Astrocyte (in vitro differentiated cells and primary cell): ENCODE results near the gene VSTM2B. TPM values are rescaled to one million over a fixed set of nuclear protein-coding genes. Genes with fewer than 3 reads are reported as not detected.
A peak's percentile ranks its signal among the peaks of the same experiment; 100 is the strongest.

Experiments used
- DNase-seq: peaks from one replicate; pipeline ENCODE4 v3.0.0-alpha.2; 2010; ENCODE audit warnings: low read depth
- FAIRE-seq: peaks from 2 replicates; lab custom pipeline; 2011; peaks lifted over from hg19 to GRCh38; lab: Jason Lieb, UNC
- H2AFZ ChIP-seq: 2 replicates; pipeline ENCODE4 v1.6.0; 2012; ENCODE audit warnings: low read depth, low read length, inconsistent platforms
- H3K27ac ChIP-seq: 2 replicates; pipeline ENCODE4 v1.5.1; 2011; ENCODE audit warnings: low read depth, low read length, inconsistent platforms
- H3K27me3 ChIP-seq: 2 replicates; pipeline ENCODE4 v1.6.0; 2011; ENCODE audit warnings: low read length, inconsistent platforms; ENCODE audit not compliant: insufficient read depth
- H3K36me3 ChIP-seq: 2 replicates; pipeline ENCODE4 v1.5.1; 2011; ENCODE audit warnings: low read length, inconsistent platforms; ENCODE audit not compliant: insufficient read depth
- H3K4me1 ChIP-seq: 2 replicates; pipeline ENCODE4 v1.5.1; 2011; ENCODE audit warnings: low read length, inconsistent platforms; ENCODE audit not compliant: insufficient read depth
- H3K4me2 ChIP-seq: 2 replicates; pipeline ENCODE4 v1.6.0; 2012; ENCODE audit warnings: low read length, inconsistent platforms
- H3K4me3 ChIP-seq: 2 replicates; pipeline ENCODE4 v1.5.1; 2011; ENCODE audit warnings: low read depth, mild to moderate bottlenecking, low read length, inconsistent platforms; ENCODE audit not compliant: insufficient read depth
- H3K79me2 ChIP-seq: 2 replicates; pipeline ENCODE4 v1.6.0; 2012; ENCODE audit warnings: mild to moderate bottlenecking, low read length, inconsistent platforms; ENCODE audit not compliant: insufficient read depth
- H3K9ac ChIP-seq: 2 replicates; pipeline ENCODE4 v1.6.0; 2012; ENCODE audit warnings: mild to moderate bottlenecking, low read length, inconsistent platforms
- H3K9me3 ChIP-seq: 2 replicates; pipeline ENCODE4 v1.5.1; 2012; ENCODE audit warnings: low read depth, mild to moderate bottlenecking, low read length, inconsistent platforms; ENCODE audit not compliant: insufficient read depth
- H4K20me1 ChIP-seq: 2 replicates; pipeline ENCODE4 v1.6.0; 2012; ENCODE audit warnings: low read length, inconsistent platforms; ENCODE audit not compliant: insufficient read depth
- H3K27ac Mint-ChIP-seq: one replicate; pipeline ENCODE4 v1.8.0; 2021; ENCODE audit warnings: mild to moderate bottlenecking, mixed read lengths; ENCODE audit not compliant: unreplicated experiment
- H3K27me3 Mint-ChIP-seq: one replicate; pipeline ENCODE4 v1.8.0; 2021; ENCODE audit warnings: low read depth, mixed read lengths; ENCODE audit not compliant: unreplicated experiment
- H3K36me3 Mint-ChIP-seq: one replicate; pipeline ENCODE4 v1.8.0; 2021; ENCODE audit warnings: low read depth, mixed read lengths; ENCODE audit not compliant: unreplicated experiment
- H3K4me1 Mint-ChIP-seq: one replicate; pipeline ENCODE4 v1.8.0; 2021; ENCODE audit warnings: low read depth, mixed read lengths; ENCODE audit not compliant: unreplicated experiment
- H3K4me3 Mint-ChIP-seq: one replicate; pipeline ENCODE4 v1.8.0; 2021; ENCODE audit warnings: mild to moderate bottlenecking, moderate library complexity, mixed read lengths; ENCODE audit not compliant: unreplicated experiment
- H3K9me3 Mint-ChIP-seq: one replicate; pipeline ENCODE4 v1.8.0; 2021; ENCODE audit warnings: mild to moderate bottlenecking, mixed read lengths; ENCODE audit not compliant: unreplicated experiment
- CTCF ChIP-seq: IDR thresholded peaks from 2 replicates; pipeline ENCODE4 v1.5.1; 2011; ENCODE audit warnings: low read depth, mild to moderate bottlenecking, inconsistent platforms, low read length, moderate library complexity; ENCODE audit not compliant: insufficient read depth
- EZH2 ChIP-seq: IDR thresholded peaks from 2 replicates; pipeline ENCODE4 v1.6.1; 2012; ENCODE audit warnings: mild to moderate bottlenecking, low read length, inconsistent platforms; ENCODE audit not compliant: insufficient read depth
- total RNA-seq: library from RNA; stranded (reverse); gene quantifications from 2 replicates; pipeline ENCODE4 v1.2.1, GENCODE V29; 2021

The VSTM2B gene
- total RNA-seq, 1 donor from 2014 or later: not detected

- FAIRE-seq (no peak), DNase-seq (no peak)
- no peak overlapping the region for H3K27ac ChIP-seq
- H2AFZ ChIP-seq: no peak overlapping the region
- H3K4me1 Mint-ChIP-seq: peaks cover 2% of the 10 kb centered on the region
- no peak overlapping the region for H3K4me3 ChIP-seq
- peaks cover 5% of the 10 kb centered on the region for H3K36me3 Mint-ChIP-seq
- H3K36me3 ChIP-seq: peaks cover 22% of the 10 kb centered on the region
- H3K27me3 ChIP-seq: no peaks in the 10 kb centered on the region
- TF ChIP-seq CTCF (no peak), EZH2 (no peak)
- H3K9me3 ChIP-seq: no peaks in the 10 kb centered on the region
- no peak overlapping the region for H3K9ac ChIP-seq
- no peak overlapping the region for H3K27ac Mint-ChIP-seq
- H3K79me2 ChIP-seq: peaks cover 13% of the 10 kb centered on the region
- no peaks in the 10 kb centered on the region for H4K20me1 ChIP-seq
- H3K27me3 Mint-ChIP-seq: no peaks in the 10 kb centered on the region
- H3K4me1 ChIP-seq: peaks cover 5% of the 10 kb centered on the region
- H3K4me2 ChIP-seq: no peak overlapping the region
- H3K9me3 Mint-ChIP-seq: no peaks in the 10 kb centered on the region
- H3K4me3 Mint-ChIP-seq: no peak overlapping the region
These were observed 83.8 kb downstream of the VSTM2B start for GRCh38 chr19:29609636-29610035.

GRCh38 chr19:29610213-29610573 is 84.4 kb downstream of the VSTM2B start:
- Histone ChIP-seq H2AFZ (no peak overlapping the region), H3K9me3 (no peaks in the 10 kb centered on the region), H3K27ac (no peak overlapping the region), H3K36me3 (peaks cover 24% of the 10 kb centered on the region), H3K79me2 (peaks cover 13% of the 10 kb centered on the region), H3K9ac (no peak overlapping the region), H3K4me1 (peaks cover 5% of the 10 kb centered on the region), H4K20me1 (no peaks in the 10 kb centered on the region), H3K27me3 (no peaks in the 10 kb centered on the region), H3K4me3 (no peak overlapping the region), H3K4me2 (no peak overlapping the region)
- TF ChIP-seq CTCF (no peak), EZH2 (no peak)
- no peaks in the 10 kb centered on the region for H3K27me3 Mint-ChIP-seq
- peaks cover 5% of the 10 kb centered on the region for H3K36me3 Mint-ChIP-seq
- DNase-seq (no peak), FAIRE-seq (no peak)
- H3K9me3 Mint-ChIP-seq: no peaks in the 10 kb centered on the region
- H3K4me1 Mint-ChIP-seq: no peaks in the 10 kb centered on the region
- no peak overlapping the region for H3K4me3 Mint-ChIP-seq
- no peak overlapping the region for H3K27ac Mint-ChIP-seq

DNA sequence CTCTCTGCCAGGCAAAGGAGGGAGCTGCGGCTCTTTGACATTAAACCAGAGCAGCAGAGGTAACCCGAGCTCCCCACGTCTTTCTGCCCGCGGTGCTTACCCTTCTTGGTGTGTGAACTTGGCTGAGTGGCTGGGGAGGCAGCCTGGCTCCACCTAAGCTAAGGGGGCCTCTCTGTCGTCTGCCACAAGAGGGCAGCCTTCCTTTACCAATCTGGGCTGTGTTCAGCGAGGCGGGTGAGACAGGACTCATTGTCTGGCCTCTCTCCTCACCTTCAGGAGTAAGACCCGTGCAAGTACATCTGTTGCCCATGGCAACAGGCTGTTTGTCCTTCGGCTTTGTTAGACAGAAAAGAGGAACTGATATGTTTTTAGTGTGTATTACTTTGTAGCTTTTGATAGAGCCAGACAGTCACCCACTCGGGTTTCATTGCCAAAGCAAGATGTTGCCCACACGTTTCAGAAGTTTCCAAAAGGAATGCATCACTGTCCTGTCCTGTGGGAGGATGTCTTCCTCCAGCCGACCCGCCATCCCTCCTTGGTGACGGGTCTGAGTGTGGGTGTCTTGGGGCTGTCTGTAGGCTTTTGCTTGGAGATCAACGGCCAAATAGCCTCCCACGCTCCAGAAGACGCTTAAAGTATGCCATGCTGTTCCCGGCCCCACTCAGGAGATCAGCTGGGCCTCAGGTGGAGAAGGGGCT is 84.9 kb downstream of the VSTM2B start:
- no peaks in the 10 kb centered on the region for H3K9me3 ChIP-seq
- TF ChIP-seq CTCF (peak; percentile 79), EZH2 (no peak)
- no peaks in the 10 kb centered on the region for H4K20me1 ChIP-seq
- Mint-ChIP-seq H3K36me3 (peaks cover 5% of the 10 kb centered on the region), H3K27ac (no peak overlapping the region), H3K4me3 (no peak overlapping the region), H3K27me3 (no peaks in the 10 kb centered on the region), H3K4me1 (no peaks in the 10 kb centered on the region), H3K9me3 (no peaks in the 10 kb centered on the region)
- peaks cover 12% of the 10 kb centered on the region for H3K79me2 ChIP-seq
- FAIRE-seq (no peak), DNase-seq (peak; percentile 56)
- no peak overlapping the region for H2AFZ ChIP-seq
- H3K27ac ChIP-seq: no peak overlapping the region
- no peak overlapping the region for H3K9ac ChIP-seq
- H3K4me1 ChIP-seq: peaks cover 5% of the 10 kb centered on the region
- H3K4me3 ChIP-seq: no peak overlapping the region
- no peak overlapping the region for H3K4me2 ChIP-seq
- peaks cover 28% of the 10 kb centered on the region for H3K36me3 ChIP-seq
- no peaks in the 10 kb centered on the region for H3K27me3 ChIP-seq
